Aorta (tissue), 5 donors: Measurements from ENCODE around the gene ELMO2. TPM values are rescaled to one million over a fixed set of nuclear protein-coding genes. Genes with fewer than 3 reads are reported as not detected.
A peak's percentile ranks its signal among the peaks of the same experiment; 100 is the strongest.

Source experiments
- ATAC-seq: fragments of 200-7000 bp; cut with Tn5 transposase; one replicate; pipeline ENCODE4 v1.9.1; 2022; ENCODE audit warnings: moderate library complexity; ENCODE audit not compliant: low FRiP score
- DNase-seq, 2 donors: peaks; one replicate each; pipeline ENCODE4 v3.0.0-alpha.2; 2020
- H3K27ac ChIP-seq, 2 donors: one replicate each; pipeline ENCODE4 v1.5.1; 2013; ENCODE audit warnings: low read length in 2 of 2, mild to moderate bottlenecking in 2 of 2, moderate library complexity in 2 of 2, control low read depth in 1 of 2, inconsistent platforms in 1 of 2, low read depth in 1 of 2
- H3K27me3 ChIP-seq, 2 donors: one replicate each; pipeline ENCODE4 v1.6.1; 2013; ENCODE audit warnings: control low read depth in 1 of 2, low read length in 1 of 2, mild to moderate bottlenecking in 1 of 2, moderate library complexity in 1 of 2; ENCODE audit not compliant: insufficient read depth in 2 of 2, control insufficient read depth in 1 of 2
- H3K36me3 ChIP-seq, 2 donors: one replicate each; pipeline ENCODE4 v1.6.1; 2013; ENCODE audit warnings: control low read depth in 1 of 2, low read length in 1 of 2, mild to moderate bottlenecking in 1 of 2; ENCODE audit not compliant: insufficient read depth in 2 of 2, control insufficient read depth in 1 of 2
- H3K4me1 ChIP-seq, 2 donors: one replicate each; pipeline ENCODE4 v1.6.1; 2013; ENCODE audit warnings: low read length in 2 of 2, control low read depth in 1 of 2, mild to moderate bottlenecking in 1 of 2, moderate library complexity in 1 of 2; ENCODE audit not compliant: insufficient read depth in 2 of 2, control insufficient read depth in 1 of 2
- H3K4me3 ChIP-seq, 2 donors: one replicate each; pipeline ENCODE4 v1.5.1; 2013; ENCODE audit warnings: low read length in 2 of 2, control low read depth in 1 of 2, mild to moderate bottlenecking in 1 of 2
- H3K9me3 ChIP-seq: one replicate; pipeline ENCODE4 v1.6.1; 2013; ENCODE audit warnings: mild to moderate bottlenecking, low read length; ENCODE audit not compliant: control insufficient read depth
- WGBS, 2 donors: extraction: QIAGEN DNeasy Blood & Tissue Kit; methylation state at CpG; one replicate each; pipeline ENCODE4 v1.1.7; 2013; 5-methylcytosine and 5-hydroxymethylcytosine counted together
- intact Hi-C, 2 donors: fragments of 100-400 bp; cut with DNase I; formaldehyde crosslinking; loops; one replicate each; pipeline versions ENCODE4 v1.14.2 to v1.15.0; 2022
- polyA plus RNA-seq, 2 donors: library from polyadenylated mRNA; stranded (reverse); fragments of 200-250 nt; gene quantifications; one replicate each; pipeline ENCODE4 v1.2.3, GENCODE V29; 2013
- total RNA-seq, 2 donors: library from RNA; stranded (reverse); fragmentation: NEBNext Ultra II Directional; extraction: Animal tissue kit (Norgen Biotek cat#: 25700); gene quantifications; one replicate each; pipeline ENCODE4 v1.2.1, GENCODE V29; 2021
- donor health status: healthy with polysubstance abuse.
- donor health status: Bipolar disorder and iron deficiency.
- donor health status: DM: no; HTN: no; CAD: no.
- donor health status: DM: no; HTN: no; CAD: no.
- donor health status: DM: yes; HTN: yes; CAD: no.

The ELMO2 gene
- total and polyA plus RNA-seq, 4 donors, result 19.3 to 51.6 (median 35.8) TPM

GRCh38 chr20:46367234-46367633, 39.2 kb downstream of the ELMO2 start:
- ATAC-seq, result no peak
- Histone ChIP-seq H3K27me3 (no peaks in the 10 kb centered on the region), H3K36me3 (peaks cover 4 to 9% of the 10 kb centered on the region in 2 donors), H3K4me3 (no peak overlapping the region), H3K9me3 (no peaks in the 10 kb centered on the region), H3K27ac (no peak overlapping the region), H3K4me1 (no peaks in the 10 kb centered on the region)
- WGBS, 2 donors, result 68 to 70% methylated on average over 5 of the region's 5 CpGs
- intact Hi-C loops, result loop anchor here in 1 of 2 donors (10.0 kb wide), 1 partner anchor 318 kb away; the partner anchor contains the start of gene TP53RK
- no peak for DNase-seq

DNA sequence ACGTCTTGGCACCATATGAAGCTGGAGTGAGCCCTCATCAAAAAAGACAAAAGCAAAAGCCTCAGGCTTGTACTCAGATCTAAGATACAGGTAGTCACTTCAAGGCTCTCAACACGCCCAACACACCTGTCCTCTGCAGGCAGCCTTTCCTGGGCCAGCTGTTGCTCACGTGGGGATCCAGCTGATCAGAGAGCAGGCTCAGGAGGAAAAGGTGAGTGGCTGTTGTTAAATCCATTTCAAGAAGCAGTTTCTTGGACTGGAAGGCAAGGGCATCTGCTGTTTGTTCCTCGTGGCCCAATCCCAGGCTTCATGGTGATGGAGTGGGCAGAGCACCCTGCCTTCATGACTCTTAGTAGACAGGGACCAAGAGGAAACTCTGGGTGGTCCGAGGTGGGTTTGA, 39.6 kb downstream of the ELMO2 start:
- intact Hi-C loops, result loop anchor here in 1 of 2 donors (10.0 kb wide), 1 partner anchor 318 kb away; the partner anchor contains the start of gene TP53RK
- H3K27me3 ChIP-seq, result no peaks in the 10 kb centered on the region
- H3K36me3 ChIP-seq, result peaks cover 4 to 9% of the 10 kb centered on the region in 2 donors
- no peak for DNase-seq
- peaks cover 0 to 3% of the 10 kb centered on the region in 2 donors for H3K4me1 ChIP-seq
- WGBS, 2 donors, result 83 to 86% methylated on average over 5 of the region's 5 CpGs
- H3K27ac ChIP-seq, result no peak overlapping the region
- ATAC-seq, result no peak
- H3K4me3 ChIP-seq, result no peak overlapping the region
- no peaks in the 10 kb centered on the region for H3K9me3 ChIP-seq

DNA sequence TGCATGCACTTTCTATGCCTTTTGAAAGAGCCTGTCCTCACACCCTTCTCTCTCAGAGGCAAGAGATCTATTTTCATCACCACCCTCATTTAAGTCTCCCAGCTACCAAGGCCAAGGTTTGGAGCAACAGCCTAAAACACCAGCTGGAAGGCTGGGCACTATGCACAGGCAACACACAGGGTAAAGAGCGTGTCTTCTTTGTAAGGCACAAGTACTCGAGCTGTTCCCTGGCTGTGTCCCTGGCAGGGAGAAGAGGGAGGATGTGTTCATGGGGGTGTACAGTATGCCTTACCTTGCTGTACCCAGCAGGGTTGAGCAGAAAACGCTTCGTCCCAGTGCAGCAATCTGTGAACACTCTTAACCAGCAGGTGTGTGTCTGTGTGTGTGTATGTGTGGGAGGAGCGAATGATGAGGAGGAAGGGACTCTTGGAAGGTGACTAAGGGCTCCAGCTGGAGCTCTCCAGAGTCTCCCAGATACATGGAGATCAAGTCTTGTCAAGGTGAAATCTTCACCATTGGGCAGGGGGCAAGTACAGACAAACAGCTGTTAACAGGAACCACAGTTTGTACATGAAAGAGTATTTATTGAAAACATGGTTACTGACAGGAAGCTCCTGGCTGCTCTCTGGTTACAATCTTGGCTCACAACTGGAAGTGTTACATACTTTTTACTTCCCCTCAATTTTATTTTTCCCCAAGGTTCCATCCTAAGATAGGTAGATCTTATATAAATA, 40.8 kb downstream of the ELMO2 start:
- ATAC-seq (no peak), DNase-seq (no peak)
- H3K4me1 ChIP-seq, result peaks cover 0 to 3% of the 10 kb centered on the region in 2 donors
- H3K4me3 ChIP-seq, result no peak overlapping the region
- no peaks in the 10 kb centered on the region for H3K27me3 ChIP-seq
- peaks cover 4 to 9% of the 10 kb centered on the region in 2 donors for H3K36me3 ChIP-seq
- H3K9me3 ChIP-seq, result no peaks in the 10 kb centered on the region
- WGBS, 2 donors, result 91 to 93% methylated on average over 5 of the region's 5 CpGs
- intact Hi-C loops, result loop anchor here in 1 of 2 donors (2.0 to 10.0 kb wide), 2 partner anchors 41 to 319 kb away; partner anchors contain the start of genes ELMO2 and TP53RK
- H3K27ac ChIP-seq, result peak overlapping the region in 1 of 2 donors; percentile 42

DNA sequence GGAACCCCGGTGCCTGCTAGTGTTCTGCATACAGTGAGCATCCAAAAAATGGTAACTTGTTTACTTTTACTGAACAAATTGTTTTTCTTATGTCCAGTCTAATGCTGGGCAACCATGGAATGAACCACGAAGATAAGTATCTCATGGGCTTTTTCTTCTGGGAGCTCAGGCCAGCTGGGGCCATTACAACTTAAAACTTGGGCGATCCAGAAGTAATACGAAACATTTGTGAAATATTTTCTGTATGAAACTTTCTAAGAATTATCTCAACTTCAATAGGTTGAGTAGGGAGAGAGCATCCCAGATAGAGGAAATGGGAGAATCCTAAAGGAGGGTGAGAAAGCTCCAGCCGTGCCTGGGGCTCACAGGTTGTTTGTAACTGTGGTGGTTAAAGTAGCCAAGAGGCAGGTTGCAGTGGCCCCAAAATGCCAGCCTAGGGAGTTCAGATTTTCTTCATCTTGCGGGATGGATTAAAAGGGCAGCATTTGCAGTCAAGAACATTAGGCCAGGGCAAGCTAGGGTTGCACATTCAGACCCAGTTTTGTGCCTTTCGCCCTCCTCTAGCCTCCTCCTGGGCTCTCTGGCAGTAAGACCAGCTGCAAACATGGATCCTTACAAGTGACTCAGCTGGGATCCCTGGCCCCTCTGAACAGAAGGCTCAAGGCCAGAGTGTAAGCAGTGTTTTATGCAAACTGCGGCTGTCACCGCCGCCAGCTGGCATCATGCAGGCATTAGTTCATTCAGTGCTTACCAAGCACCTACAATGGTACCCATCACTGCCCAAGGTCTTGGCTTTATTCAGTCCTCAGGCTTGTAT, 41.5 kb downstream of the ELMO2 start:
- DNase-seq, result no peak
- no peak for ATAC-seq
- peak overlapping the region; percentile 60 to 66 for H3K4me3 ChIP-seq
- H3K27me3 ChIP-seq, result no peaks in the 10 kb centered on the region
- intact Hi-C loops, result loop anchor here in 1 of 2 donors (2.0 to 10.0 kb wide), 2 partner anchors 42 to 320 kb away; partner anchors contain the start of genes ELMO2 and TP53RK
- H3K4me1 ChIP-seq, result peaks cover 0 to 3% of the 10 kb centered on the region in 2 donors
- WGBS, 2 donors, result 46 to 51% methylated on average over 10 of the region's 10 CpGs
- H3K27ac ChIP-seq, result peak overlapping the region in 1 of 2 donors; percentile 56
- H3K9me3 ChIP-seq, result no peaks in the 10 kb centered on the region
- H3K36me3 ChIP-seq, result peaks cover 4 to 5% of the 10 kb centered on the region in 2 donors

DNA sequence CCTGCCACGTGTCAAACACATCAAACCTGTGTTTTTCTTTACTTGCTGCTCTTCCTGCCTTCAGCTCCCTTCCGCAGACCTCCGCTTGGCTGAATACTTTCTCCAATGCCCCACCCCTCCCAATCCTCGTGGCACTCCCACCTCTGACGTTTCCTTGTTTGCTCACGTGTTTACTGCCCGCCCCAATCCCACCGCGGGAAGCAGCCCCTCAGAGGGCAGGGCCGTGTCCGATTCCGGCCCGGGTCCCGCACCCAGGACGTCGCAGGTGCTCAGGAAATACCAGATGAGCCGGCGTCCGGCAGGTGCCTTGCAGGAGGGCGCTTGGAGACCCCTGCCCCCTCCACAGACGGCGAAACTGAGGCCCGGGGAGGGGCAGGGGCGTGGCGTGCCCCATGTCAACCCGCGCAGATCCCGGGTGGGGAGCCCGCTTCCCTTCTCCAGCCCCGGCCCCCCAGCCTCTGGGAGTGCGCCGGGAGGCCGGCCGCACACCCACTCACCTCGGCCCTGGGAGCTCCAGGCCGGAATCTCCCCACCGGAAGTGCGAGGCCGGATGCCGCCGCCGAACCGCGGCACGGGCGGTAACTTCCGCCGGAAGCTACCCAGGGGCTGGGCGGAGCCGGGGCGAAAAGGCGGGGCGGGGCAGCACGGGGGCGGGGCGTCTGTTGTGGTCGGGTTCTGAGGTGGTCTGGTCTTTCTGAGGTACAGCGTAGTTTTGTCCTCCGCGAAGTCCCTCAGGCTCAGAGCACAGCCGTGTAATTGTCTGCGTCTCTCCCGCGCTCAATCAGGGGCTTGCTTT, 42.3 kb downstream of the ELMO2 start:
- ATAC-seq, result peak; percentile 97

DNA sequence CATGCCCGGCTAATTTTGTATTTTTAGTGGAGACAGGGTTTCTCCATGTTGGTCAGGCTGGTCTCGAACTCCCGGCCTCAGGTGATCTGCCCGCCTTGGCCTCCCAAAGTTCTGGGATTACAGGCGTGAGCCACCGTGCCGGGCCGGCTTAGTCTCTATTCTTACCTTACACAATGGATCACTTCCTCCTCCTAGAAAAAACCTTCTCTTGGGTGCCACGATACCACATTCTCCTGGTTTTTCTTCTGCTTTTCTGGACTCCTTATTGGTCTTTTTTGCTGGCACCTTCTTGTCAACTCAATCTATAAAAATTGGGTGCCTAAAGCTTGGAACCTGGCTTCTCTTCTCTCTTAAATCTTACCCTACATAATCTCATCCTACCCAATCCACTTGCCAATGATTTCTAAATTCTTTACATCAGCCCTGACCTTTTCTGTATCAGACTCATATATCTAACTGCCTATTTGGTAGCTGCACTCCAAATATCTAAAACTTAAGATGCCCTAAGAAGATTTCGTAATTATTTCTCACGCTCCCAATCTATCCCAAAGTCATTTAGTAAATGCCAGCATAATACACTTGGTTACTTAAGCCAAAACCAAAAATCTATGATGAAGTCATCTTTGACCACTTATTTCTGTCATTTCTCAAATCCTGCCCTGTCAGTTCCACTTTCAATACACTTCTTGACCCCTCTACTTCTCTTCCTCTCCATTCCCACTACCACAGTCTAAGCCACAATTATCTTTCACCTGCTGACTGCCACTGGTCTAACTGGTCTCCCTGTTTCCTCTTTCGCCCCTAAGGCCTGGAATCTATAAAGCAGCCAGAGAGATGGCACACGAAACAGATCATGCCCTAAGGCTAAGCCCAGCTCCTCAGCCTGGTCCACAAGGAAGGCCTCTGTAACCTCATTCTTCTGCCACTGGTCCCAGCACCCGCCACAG, 43.2 kb downstream of the ELMO2 start:
- WGBS, 2 donors, result 66 to 68% methylated on average over 14 of the region's 14 CpGs
- Histone ChIP-seq H3K4me1 (peaks cover 0 to 3% of the 10 kb centered on the region in 2 donors), H3K4me3 (peak overlapping the region; percentile 66 to 83), H3K36me3 (peaks cover 4% of the 10 kb centered on the region in 2 donors), H3K27me3 (no peaks in the 10 kb centered on the region), H3K27ac (peak overlapping the region in 1 of 2 donors; percentile 61), H3K9me3 (no peaks in the 10 kb centered on the region)
- ATAC-seq, result no peak
- DNase-seq, result no peak
- intact Hi-C loops, result loop anchor here in 1 of 2 donors (10.0 kb wide), 1 partner anchor 322 kb away; the partner anchor contains the start of gene TP53RK

More for the DNA sequence above, 42.3 kb downstream of the ELMO2 start:
- peak overlapping the region; percentile 73 to 93 for H3K27ac ChIP-seq
- no peaks in the 10 kb centered on the region for H3K27me3 ChIP-seq
- intact Hi-C loops, result loop anchor here in 1 of 2 donors (2.0 to 10.0 kb wide), 2 partner anchors 43 to 321 kb away; partner anchors contain the start of genes ELMO2 and TP53RK
- no peaks in the 10 kb centered on the region for H3K9me3 ChIP-seq
- peaks cover 0 to 3% of the 10 kb centered on the region in 2 donors for H3K4me1 ChIP-seq
- 0 to 1% methylated on average over 61 to 64 of the region's 64 CpGs for WGBS, 2 donors
- H3K36me3 ChIP-seq, result peaks cover 4 to 5% of the 10 kb centered on the region in 2 donors
- H3K4me3 ChIP-seq, result peak overlapping the region; percentile 66 to 83
- DNase-seq, result peak; percentile 93 to 97

DNA sequence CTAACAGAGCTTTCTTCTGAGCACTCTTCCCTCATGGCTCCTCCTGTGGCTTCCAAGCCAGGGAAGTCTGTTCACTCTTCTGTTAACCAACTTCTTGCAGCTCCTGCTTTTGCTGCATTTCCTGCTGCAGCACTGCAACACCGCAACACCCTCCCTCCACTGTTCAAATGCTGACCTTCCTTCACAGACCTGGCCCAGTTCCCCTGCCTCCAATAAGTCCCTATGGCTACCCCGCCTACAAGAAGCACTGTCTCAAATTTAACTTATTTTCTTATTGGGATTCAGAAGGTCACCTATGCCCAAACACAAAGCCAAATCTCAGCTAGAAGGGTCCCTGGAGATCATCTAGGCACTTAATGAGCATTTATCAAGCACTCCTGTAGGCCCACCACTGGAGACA, 44.6 kb downstream of the ELMO2 start:
- Histone ChIP-seq H3K36me3 (peaks cover 2 to 4% of the 10 kb centered on the region in 2 donors), H3K9me3 (no peaks in the 10 kb centered on the region), H3K27ac (no peak overlapping the region), H3K27me3 (no peaks in the 10 kb centered on the region), H3K4me3 (no peak overlapping the region), H3K4me1 (peaks cover 0 to 3% of the 10 kb centered on the region in 2 donors)
- ATAC-seq (no peak), DNase-seq (no peak)
- intact Hi-C loops, result loop anchor here in 1 of 2 donors (10.0 kb wide), 1 partner anchor 323 kb away; the partner anchor contains the start of gene TP53RK
- 88 to 93% methylated on average over 2 of the region's 2 CpGs for WGBS, 2 donors
